LNCaP clone FGC (cell line): Measurements from ENCODE around the gene AURKA.

Experiments
- DNase-seq: peaks from one replicate; pipeline ENCODE4 v3.0.0-alpha.2; 2011; ENCODE audit warnings: low read depth
- H3K4me3 ChIP-seq: 2 replicates; pipeline ENCODE4 v1.5.1; 2011; ENCODE audit warnings: mild to moderate bottlenecking, low read depth, low read length, control low read depth
- CTCF ChIP-seq: IDR thresholded peaks from 2 replicates; pipeline ENCODE4 v1.5.1; 2012; ENCODE audit warnings: mild to moderate bottlenecking; ENCODE audit not compliant: control insufficient read depth, insufficient read depth; ENCODE audit errors: extremely low read depth

AURKA gene

DNA sequence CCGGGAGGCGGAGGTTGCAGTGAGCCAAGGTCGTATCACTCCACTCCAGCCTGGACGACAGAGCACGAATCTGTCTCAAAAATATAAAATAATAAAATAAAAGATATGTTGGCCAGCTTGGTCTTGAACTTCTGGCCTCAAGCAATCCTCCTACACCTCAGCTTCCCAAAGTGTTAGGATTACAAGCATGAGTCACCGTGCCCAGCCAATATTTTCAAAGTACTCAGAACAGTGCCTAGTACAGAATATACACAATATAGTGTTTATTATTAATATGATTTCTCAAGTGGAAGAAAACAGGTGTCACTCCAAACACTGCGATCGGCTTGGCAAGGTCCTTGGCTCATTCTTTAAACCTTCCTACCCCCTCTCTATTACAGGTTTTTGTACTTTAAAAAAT lies 30.1 kb downstream of the AURKA start:
- DNase-seq: no peak
- no peak for TF ChIP-seq CTCF
- no peak overlapping the region for H3K4me3 ChIP-seq

DNA sequence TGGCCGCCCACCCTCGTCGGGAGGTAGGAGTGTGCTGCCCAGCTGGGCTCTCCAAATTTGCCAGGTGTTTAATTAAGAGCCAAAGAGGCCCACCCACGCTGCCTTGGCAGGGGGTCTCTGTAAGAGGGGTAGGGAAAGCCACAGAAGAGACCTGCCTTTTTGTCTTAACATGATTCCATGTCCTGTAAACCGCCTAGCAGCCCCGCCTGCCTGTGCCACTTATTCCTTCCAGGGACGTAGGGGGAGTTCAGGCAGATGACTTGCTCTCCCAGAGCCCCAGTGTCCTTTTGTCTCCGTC lies 31.2 kb downstream of the AURKA start:
- H3K4me3 ChIP-seq: no peak overlapping the region
- DNase-seq: no peak
- no peak for TF ChIP-seq CTCF

- peak overlapping the region; percentile 92 for H3K4me3 ChIP-seq
- no peak; the same call in 1 of the 2 replicates for TF ChIP-seq CTCF
- DNase-seq: no peak
Observed at GRCh38 chr20:56360133-56360907, 31.7 kb downstream of the AURKA start.

GRCh38 chr20:56359212-56360132 lies 32.5 kb downstream of the AURKA start:
- DNase-seq: no peak
- peak overlapping the region; percentile 92 for H3K4me3 ChIP-seq
- no peak for TF ChIP-seq CTCF

DNA sequence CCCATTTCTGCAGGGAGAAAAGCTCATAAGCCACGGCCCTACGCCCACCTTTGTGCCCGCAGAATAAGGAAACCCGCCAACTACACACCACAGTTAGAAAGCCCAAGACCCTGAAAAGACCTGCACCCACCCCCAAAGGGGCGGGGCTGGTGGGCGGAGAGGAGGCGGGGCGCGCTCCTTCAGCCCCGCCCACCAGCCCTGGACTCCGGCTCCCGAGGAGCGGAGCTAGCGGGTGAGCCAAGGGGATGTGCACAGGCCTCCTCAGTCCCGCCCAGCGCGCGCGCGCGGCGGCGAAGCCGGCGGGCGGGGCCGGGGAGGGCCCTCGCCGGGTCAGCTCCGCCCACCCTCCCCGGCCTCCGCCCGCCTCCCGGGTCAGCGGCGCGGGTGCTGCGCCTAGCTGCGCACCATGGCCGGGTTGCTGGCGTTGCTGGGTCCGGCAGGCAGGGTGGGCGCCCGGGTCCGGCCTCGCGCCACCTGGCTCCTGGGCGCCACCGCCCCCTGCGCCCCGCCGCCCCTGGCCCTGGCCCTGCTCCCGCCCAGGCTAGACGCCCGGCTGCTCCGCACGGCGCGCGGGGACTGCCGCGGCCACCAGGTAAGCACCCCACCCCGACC lies 33.3 kb downstream of the AURKA start, which contains the start of gene FAM210B:
Gene FAM210B, plus strand, starts transcription at position 375 of the 612 bp plus-strand sequence. Its CDS starts 32 bp downstream, at position 407.
- DNase-seq: peak; percentile 62
- TF ChIP-seq CTCF: no peak
- peak within 1 kb of the TSS; percentile 92 for H3K4me3 ChIP-seq

- DNase-seq: peak; percentile 80
- TF ChIP-seq CTCF: no peak
- peak overlapping the region; percentile 92 for H3K4me3 ChIP-seq
Observed at GRCh38 chr20:56358070-56358469, 33.9 kb downstream of the AURKA start.
